Mammary epithelial cell (primary cell): Measurements from ENCODE around the gene LDLR.

Experiments used
- EZH2 ChIP-seq: IDR thresholded peaks from 2 replicates; pipeline ENCODE4 v1.6.1; 2012; ENCODE audit warnings: low read length, inconsistent platforms, borderline replicate concordance
- TF ChIP-seq, protein P1 (sequence below), 2 donors: IDR thresholded peaks in 1 of 2; conservative IDR thresholded peaks in 1 of 2; 2 replicates each; pipeline ENCODE4 v1.5.1; 2011 to 2012; ENCODE audit warnings: inconsistent platforms in 2 of 2, low read length in 2 of 2, mild to moderate bottlenecking in 2 of 2, control low read depth in 1 of 2, low read depth in 1 of 2; ENCODE audit not compliant: insufficient read depth in 1 of 2; ENCODE audit errors: extremely low read depth in 1 of 2

DNA sequence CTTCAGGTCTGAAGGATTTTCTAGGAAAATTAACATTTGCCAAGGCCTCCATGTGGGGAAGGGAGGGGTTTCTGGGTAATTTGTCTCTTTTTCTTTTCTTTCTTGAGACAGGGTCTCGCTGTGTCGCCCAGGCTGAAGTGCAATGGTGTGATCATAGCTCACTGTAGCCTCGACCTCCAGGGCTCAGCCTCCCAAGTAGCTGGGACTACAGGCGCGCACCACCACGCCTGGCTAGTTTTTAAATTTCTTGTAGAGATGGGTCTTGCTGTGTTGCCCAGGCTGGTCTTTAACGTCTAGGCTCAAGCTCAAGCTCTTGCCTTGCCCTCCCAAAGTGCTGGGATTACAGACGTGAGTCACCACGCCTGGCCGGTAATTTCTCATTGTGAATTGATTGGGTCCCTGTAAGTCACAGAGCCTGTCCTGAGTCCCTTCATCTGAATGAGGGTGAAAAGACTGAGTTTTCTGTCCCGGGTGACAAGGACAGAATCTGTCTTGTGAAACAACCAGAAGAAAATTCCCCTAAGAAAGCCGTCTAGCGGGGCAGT is 76.3 kb downstream of the LDLR start:
- TF ChIP-seq EZH2, result no peak
- TF ChIP-seq, protein P1, sequence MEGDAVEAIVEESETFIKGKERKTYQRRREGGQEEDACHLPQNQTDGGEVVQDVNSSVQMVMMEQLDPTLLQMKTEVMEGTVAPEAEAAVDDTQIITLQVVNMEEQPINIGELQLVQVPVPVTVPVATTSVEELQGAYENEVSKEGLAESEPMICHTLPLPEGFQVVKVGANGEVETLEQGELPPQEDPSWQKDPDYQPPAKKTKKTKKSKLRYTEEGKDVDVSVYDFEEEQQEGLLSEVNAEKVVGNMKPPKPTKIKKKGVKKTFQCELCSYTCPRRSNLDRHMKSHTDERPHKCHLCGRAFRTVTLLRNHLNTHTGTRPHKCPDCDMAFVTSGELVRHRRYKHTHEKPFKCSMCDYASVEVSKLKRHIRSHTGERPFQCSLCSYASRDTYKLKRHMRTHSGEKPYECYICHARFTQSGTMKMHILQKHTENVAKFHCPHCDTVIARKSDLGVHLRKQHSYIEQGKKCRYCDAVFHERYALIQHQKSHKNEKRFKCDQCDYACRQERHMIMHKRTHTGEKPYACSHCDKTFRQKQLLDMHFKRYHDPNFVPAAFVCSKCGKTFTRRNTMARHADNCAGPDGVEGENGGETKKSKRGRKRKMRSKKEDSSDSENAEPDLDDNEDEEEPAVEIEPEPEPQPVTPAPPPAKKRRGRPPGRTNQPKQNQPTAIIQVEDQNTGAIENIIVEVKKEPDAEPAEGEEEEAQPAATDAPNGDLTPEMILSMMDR (conservative IDR thresholded peaks at IDR 0.05 in 1 of 2, IDR thresholded peaks at IDR 0.05 in 1 of 2; ENCODE audit: extremely low read depth in 1 of 2, insufficient read depth in 1 of 2, low read depth in 1 of 2, low read length in 2 of 2), result no peak
